GM19438 (cell line): ENCODE measurements around the gene CMKLR1.

Source experiments
- ATAC-seq: cut with Tn5 transposase; IDR thresholded peaks from one replicate; pipeline ENCODE4 v1.9.1; 2021; ENCODE audit warnings: low read depth; ENCODE audit not compliant: unreplicated experiment

Gene CMKLR1

GRCh38 chr12:108239378-108239777, 99.7 kb downstream of the CMKLR1 start:
- no peak for ATAC-seq

- ATAC-seq = no peak
Observed at GRCh38 chr12:108238474-108238873, 100.6 kb downstream of the CMKLR1 start.
